GM06990 (cell line): Measurements from ENCODE around the gene TBC1D3H.
"Not testable (repeated sequence)": the region's sequence is repeated elsewhere in the genome, so short reads cannot be mapped to it uniquely, and the experiment has no call there.

Experiments
- DNase-seq: peaks from one replicate; pipeline ENCODE4 v3.0.0-alpha.2; 2011; ENCODE audit not compliant: insufficient read length; ENCODE audit errors: extremely low read depth
- H3K27me3 ChIP-seq: replicated peaks from 2 replicates; pipeline ENCODE4 v1.6.0; 2011; ENCODE audit warnings: low read length; ENCODE audit not compliant: control insufficient read depth, insufficient read depth
- H3K36me3 ChIP-seq: 2 replicates; pipeline ENCODE4 v1.5.1; 2011; ENCODE audit warnings: low read length; ENCODE audit not compliant: control insufficient read depth, insufficient read depth
- H3K4me3 ChIP-seq: replicated peaks from 2 replicates; pipeline ENCODE4 v1.5.1; 2011; ENCODE audit warnings: low read depth, mild to moderate bottlenecking, control low read depth, low read length

TBC1D3H gene

GRCh38 chr17:36388385-36389245 is at the start of gene TBC1D3H:
Gene TBC1D3H (minus strand): TSS chr17:36388435. CDS start chr17:36386895, 1,540 bp downstream.
- H3K4me3 ChIP-seq, DNase-seq, H3K27me3 ChIP-seq: not testable (repeated sequence)

GRCh38 chr17:36428891-36429290 is 40.7 kb upstream of the TBC1D3H start:
- H3K4me3 ChIP-seq, H3K36me3 ChIP-seq, H3K27me3 ChIP-seq, DNase-seq: not testable (repeated sequence)

More at GRCh38 chr17:36388385-36389245, at the start of gene TBC1D3H:
- H3K36me3 ChIP-seq: not testable (repeated sequence)

- H3K27me3 ChIP-seq, H3K4me3 ChIP-seq, DNase-seq, H3K36me3 ChIP-seq: not testable (repeated sequence)
Measured at GRCh38 chr17:36415180-36415941, 27.1 kb upstream of the TBC1D3H start.

GRCh38 chr17:36390943-36391645 is 2.9 kb upstream of the TBC1D3H start:
- not testable (repeated sequence) for H3K27me3 ChIP-seq, H3K4me3 ChIP-seq, H3K36me3 ChIP-seq, DNase-seq

- not testable (repeated sequence) for DNase-seq, H3K27me3 ChIP-seq, H3K36me3 ChIP-seq, H3K4me3 ChIP-seq
Measured at GRCh38 chr17:36375938-36376337, 12.3 kb downstream of the TBC1D3H start.

GRCh38 chr17:36362496-36362895 is 25.7 kb downstream of the TBC1D3H start:
- not testable (repeated sequence) for DNase-seq, H3K36me3 ChIP-seq, H3K27me3 ChIP-seq, H3K4me3 ChIP-seq
